ENCODE results near the gene SRCAP.
"Not testable (repeated sequence)": the region's sequence is repeated elsewhere in the genome, so short reads cannot be mapped to it uniquely, and the experiment has no call there.

The SRCAP gene

DNA sequence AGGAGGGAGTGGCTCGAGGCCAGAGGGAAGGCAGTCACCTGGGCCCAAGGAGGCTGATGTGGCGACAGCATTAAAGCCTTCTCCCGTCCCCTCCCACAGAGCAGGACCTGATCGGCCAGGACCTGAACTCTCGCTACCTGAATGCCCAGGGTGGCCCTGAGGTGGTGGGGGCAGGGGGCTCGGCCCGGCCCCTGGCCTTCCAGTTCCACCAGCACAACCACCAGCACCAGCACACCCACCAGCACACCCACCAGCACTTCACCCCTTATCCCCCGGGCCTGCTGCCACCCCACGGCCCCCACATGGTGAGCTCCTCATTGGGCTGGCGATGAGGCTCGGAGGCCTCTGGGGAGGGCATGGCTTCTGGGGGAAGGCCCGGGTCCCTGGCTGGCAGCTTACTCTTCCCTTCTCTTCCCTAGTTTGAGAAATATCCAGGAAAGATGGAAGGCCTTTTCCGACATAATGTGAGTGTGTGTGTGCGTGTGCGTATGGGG is 34.3 kb upstream of the SRCAP start:
- no peak for DNase-seq

- no peak for DNase-seq
Observed at GRCh38 chr16:30665155-30665829, 33.7 kb upstream of the SRCAP start.

- DNase-seq = no peak
Observed at GRCh38 chr16:30665830-30666190, 33.2 kb upstream of the SRCAP start.

DNA sequence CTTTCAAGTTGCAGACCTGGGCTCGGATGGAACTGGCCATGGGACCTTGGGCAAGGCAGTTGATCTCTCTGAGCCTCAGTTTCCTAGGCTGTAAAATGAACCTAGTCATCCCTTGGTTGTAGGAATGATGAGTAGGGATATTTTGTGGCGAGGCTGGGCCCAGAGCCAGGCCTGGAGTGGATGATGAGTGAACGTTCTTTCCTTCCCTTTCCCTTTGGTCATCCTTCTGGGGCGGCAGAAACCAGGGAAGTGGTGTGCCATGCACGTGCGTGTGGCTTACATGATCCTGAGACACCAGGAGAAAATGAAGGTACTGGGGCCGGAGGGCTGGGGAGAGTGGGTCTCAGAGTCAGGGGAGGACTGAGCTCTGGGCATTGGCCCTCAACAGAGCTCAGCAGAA is 32.3 kb upstream of the SRCAP start:
- DNase-seq = no peak

DNA sequence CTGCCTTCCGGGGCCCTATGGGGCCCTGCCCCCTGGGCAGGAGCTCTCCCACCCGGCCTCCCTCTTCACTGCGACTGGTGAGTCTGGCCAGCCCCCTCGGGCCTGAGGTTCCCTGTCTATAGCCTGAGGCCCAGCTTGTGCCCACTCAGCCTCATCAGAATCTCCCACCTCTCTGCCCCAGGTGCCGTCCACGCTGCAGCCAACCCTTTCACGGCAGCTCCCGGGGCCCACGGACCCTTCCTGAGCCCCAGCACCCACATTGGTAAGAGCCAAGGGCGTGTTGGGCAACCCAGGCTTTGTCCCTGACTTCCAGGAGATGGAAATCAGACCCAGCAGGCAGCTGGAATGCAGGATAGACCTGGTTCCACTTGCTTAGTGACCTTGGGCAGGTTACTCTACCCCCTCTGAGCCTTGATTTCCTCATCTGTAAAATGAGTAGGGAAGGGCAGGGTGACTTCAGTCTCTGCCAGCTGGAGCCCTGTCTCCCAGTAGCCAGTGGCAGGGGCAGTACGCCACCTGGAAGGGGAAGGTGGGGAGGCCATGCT is 31.5 kb upstream of the SRCAP start:
- DNase-seq = no peak

- DNase-seq = no peak
Observed at GRCh38 chr16:30668393-30668792, 30.6 kb upstream of the SRCAP start.

- no peak for DNase-seq
Observed at GRCh38 chr16:30669026-30669902, 29.7 kb upstream of the SRCAP start.

- no peak for DNase-seq
Observed at GRCh38 chr16:30669903-30670824, 28.8 kb upstream of the SRCAP start.

DNA sequence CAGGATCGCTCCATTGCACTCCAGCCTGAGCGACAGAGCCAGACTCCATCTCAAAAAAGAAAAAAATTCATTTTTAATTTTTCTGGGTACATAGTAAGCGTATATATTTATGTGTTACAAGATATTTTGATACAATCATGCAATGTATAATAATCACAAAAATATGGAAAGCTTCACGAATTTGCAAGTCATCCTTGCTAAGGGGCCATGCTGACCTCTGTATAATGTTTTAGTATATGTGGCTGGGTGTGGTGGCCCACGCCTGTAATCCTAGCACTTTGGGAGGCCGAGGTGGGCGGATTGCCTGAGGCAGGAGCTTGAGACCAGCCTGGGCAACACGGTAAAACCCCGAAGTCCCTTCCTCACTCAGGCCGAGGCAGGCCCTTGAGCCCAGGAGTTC is 23.8 kb upstream of the SRCAP start:
- DNase-seq = no peak

DNA sequence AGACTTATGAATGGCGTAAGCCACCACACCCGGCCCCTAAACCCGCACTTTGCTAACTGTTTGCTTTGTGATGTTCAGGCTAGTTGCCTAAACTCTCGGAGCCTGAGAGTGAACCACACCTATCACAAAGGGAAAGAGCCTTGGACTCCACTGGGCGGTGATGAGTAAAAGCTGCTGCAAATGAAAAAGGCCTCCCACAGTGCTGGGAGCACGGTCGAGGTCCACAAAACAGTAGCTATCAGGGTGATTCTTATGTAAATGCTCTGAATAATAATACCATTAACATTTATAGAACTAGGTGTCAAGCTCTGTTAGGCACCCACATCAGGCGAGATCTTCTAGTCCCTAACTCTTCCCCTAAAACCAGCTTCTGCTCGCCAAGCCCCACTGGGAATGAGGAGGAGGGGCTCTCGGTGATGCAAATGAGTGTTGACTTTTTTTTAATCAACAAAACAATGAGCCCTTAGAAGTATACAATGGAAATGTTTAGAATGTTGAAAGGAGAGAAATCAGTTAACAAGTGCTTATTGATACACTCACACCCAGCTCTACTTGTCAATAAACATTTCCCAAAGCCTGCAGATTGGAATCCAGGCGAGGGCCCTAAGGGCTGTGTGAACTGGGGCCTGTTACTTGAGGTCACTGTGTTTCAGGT is 20.9 kb upstream of the SRCAP start:
- no peak for DNase-seq

- peak; percentile 62 for DNase-seq
Observed at GRCh38 chr16:30678586-30678970, 20.4 kb upstream of the SRCAP start.

GRCh38 chr16:30680326-30680725 is 18.6 kb upstream of the SRCAP start:
- DNase-seq = no peak

DNA sequence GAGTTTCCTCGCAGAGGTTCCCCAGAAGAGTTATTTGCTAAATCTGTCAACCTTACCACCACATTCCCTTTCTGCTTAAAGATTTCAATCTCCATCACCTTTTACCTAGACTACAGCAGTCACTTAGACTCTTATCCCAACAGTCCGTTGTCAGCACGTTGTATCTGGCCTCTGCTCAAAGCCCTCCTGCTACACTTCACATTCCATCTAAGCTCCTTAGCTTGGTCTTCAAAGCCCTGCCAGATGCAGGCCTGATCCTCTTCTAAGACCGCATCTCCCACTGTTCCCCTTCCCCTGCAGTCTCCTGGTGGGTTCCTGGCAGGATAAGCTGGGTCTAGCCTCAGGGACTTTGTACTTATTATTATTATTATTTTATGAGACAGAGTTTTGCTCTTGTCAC is 10.3 kb upstream of the SRCAP start:
- no peak for DNase-seq

DNA sequence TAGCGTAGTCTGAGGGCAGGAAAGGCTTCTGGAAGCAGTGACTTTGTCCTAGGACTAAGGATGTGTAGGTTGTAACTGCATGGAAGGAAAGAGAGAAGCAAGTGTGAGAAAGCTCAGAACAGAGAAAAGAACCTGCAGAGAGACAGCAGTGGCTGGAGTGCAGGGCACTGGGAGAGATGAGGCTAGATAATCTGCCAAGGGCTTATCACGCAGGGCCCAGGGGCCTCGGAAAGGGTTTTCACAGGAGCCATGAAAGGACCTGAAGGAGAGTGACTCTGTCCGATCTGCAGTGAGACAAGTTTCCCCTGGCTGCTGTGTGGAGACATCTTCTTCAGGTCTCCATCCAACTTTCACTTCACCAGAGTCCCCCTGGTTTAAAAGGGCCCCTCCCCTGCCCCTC is 7.1 kb upstream of the SRCAP start:
- DNase-seq = peak; percentile 53

DNA sequence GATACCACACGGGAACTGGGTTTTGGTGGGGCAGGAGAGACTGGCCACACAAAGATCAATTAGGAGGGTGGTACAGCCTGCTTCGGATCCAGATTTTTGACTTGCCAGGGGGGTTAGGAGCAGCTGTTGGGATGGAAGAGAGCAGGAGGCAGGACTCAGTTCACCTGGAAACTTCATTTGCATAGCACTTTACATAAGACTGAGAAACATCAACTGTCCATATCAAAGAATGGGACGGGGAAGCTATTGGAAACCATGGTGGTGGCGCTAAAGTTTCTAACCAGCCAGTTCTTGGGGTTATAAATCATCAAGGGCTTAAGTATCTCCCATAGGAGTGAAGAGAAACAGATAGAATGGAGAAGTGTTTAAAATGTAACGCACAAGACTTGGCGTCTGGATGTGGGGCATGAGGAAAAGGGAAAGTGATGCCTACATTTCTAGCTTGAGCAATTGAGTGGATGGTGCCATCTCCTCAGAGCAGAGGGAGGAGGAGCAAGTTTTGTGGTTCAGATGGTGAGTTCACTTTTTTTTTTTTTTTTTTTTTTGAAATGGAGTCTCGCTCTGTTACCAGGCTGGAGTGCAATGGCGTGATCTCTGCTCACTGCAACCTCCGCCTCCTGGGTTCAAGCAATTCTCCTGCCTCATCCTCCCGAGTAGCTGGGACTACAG is 6.4 kb upstream of the SRCAP start:
- DNase-seq = peak; percentile 26

- no peak for DNase-seq
Observed at GRCh38 chr16:30694926-30695693, 3.9 kb upstream of the SRCAP start.

DNA sequence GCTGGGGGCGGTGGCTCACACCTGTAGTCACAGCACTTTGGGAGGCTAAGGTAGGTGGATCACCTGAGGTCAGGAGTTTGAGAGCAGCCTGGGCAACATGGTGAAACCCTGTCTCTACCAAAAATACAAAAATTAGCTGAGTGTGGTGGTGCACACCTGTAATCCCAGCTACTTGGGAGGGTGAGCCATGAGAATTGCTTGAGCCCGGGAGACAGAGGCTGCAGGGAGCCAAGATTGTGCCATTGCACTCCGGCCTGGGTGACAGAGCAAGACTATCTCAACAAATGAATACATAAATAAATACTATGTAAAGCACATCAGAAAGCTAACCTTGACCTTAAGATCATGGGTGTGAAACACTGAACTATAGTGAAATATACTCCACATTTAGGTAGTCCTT is 2.3 kb upstream of the SRCAP start:
- not testable (repeated sequence) for DNase-seq

DNA sequence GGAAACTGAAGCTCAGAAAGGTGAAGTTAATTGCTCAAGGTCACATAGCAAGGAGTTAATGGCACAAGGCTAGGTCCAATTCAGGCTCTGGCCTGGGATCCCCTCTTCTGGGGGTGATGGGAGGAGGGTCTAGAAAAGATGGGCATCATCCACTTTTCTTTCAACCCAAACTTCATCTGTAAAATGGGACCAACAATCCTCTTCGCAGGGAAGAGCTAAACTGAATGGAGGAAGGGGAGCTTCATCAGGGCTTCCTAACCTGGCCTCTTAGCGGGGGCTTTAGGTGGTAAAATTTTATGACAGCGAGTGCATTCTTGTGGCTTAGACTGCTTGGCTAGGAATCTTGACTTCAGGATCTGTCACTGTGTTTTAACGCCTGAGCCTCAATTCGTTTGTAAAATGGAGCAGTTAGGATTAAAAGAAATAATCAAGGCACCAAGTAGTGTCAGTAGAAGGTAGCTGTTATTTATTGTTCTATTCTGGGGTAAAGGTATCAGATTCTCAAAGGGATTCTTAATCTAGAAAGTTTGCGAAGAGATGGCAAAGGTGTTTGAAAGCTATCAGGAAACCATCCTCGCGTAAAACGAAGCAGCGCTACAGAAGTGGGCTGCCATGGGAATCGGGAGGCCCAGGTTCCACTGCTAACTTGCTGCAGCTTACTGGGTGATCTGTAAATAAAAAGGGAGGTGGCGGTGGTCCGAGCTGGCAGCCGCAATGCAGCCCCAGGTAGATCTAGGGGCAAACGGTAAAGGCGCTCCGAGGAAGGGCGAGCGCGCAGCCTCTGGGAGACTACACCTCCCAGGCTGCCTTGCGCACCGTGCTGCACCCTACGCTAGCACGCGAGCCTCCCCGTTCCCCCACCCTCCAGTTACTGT is 1.5 kb upstream of the SRCAP start:
- DNase-seq = no peak

DNA sequence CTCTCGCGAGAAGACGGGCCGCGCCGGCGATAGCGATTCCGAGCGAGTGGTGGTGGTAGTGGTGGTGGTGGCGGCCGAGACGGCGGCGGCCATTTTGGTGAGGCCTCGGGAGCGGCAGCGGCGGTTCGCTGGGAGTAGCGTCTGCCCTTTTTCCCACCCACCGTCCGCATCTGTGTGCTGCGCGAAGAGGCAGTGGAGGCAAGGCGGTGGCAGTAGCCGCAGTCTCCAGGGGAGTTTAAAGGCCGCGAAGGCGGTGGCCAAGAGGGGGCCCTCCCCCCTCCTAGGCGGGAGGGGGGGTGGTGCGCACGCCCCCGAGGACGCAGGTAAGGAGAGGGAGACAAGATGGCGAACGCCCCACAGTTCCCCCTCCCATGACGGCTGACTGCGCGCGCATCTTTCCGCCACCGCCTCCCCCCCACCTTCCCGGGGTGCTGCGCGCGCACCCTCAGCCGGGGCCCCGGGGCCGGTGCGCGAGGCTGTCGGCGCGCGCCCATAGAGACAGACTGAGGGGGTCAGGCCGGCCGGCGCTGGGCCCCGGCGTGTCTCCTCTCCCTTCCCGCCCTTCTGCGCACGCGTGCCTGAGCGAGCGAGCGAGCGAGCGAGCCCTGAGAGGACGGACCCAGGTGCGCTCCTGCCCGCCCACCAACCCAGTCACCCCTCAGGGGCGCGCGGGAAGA is 694 bp upstream of the SRCAP start:
- DNase-seq = peak; percentile 99

All from OCI-M1 (cell line).